Activated CD4-positive, alpha-beta T cell treated with anti-CD3 and anti-CD28 coated beads for 24 hours (primary cell): ENCODE data around the gene IZUMO4.

Experiments
- DNase-seq, 2 donors: peaks; one replicate each; pipeline ENCODE4 v3.0.0-alpha.2; 2020; ENCODE audit warnings: low read depth in 2 of 2

Gene IZUMO4

GRCh38 chr19:2148482-2149135 lies 51.9 kb downstream of the IZUMO4 start:
- DNase-seq = no peak
